Left colon (tissue), 2 donors: ENCODE measurements around the gene PSG1. TPM values are rescaled to one million over a fixed set of nuclear protein-coding genes. Genes with fewer than 3 reads are reported as not detected.
"Not testable (repeated sequence)": the region's sequence is repeated elsewhere in the genome, so short reads cannot be mapped to it uniquely, and the experiment has no call there.

ENCODE experiments used
- ATAC-seq: fragments of 200-7000 bp; cut with Tn5 transposase; one replicate; pipeline ENCODE4 v1.9.1; 2020; ENCODE audit warnings: mild to moderate bottlenecking, moderate library complexity
- DNase-seq, 2 donors: peaks; one replicate each; pipeline ENCODE4 v3.0.0-alpha.2; 2020
- intact Hi-C, 2 donors: fragments of 100-400 bp; cut with DNase I in 1 of 2; cut with micrococcal nuclease in 1 of 2; formaldehyde crosslinking; loops; one replicate each; pipeline versions ENCODE4 v1.11.2 to v1.14.0; 2022; cut with DNase I, micrococcal nuclease
- total RNA-seq, 2 donors: library from RNA; stranded (reverse); fragmentation: NEBNext Ultra II Directional; extraction: Animal tissue kit (Norgen Biotek cat#: 25700); gene quantifications; one replicate each; pipeline ENCODE4 v1.2.1, GENCODE V29; 2021
- donor health status: DM: no; HTN: no; CAD: no.
- donor health status: DM: yes; HTN: yes; CAD: no.

Gene PSG1
- total RNA-seq, 2 donors from 2014 or later, result not detected

DNA sequence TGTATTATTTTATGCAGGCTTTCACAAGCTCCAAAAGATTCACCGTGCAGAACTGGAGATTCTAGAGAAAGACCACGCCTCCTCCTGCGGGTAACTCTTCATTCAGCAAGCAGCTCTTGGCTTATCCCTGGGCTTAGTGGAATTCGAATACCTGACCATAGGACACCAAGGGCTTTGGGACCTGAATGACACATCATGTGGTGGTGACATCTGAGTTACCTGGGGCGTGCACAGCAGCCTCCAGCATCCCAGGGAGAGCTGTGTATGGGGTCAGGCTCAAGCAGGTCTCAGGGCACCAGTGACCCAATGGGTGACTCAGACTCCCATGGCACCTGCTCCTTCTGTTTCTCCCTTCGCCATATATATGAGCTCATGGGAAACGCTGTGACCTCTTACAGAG is 10.9 kb upstream of the PSG1 start:
- ATAC-seq, intact Hi-C loops, DNase-seq: not testable (repeated sequence)

DNA sequence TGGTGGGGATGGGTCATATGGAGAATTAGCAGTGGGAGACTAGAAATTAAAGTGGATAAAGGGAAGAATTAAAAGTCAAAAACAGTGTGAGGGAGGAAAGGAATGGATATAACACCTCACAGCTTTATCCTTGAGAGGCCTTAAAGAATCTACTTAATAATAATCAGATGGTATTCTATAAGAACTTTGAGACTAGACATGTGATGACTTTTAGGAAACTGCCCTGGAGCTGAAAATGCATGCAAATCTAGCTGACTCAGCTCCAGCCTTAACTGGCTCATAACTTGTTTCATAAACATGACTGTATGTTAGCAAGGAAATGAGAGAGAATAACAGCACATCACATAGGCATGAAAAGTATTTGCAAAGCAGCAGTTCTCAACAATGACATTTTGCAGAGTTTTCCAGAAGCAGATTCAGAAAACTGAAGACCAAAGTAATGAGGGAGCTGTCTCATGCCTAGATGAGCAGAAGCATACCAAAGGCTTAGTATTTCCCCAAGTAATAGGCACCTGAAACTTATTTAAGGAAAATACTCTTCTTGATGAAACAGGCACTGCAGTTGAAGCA is 8.4 kb upstream of the PSG1 start:
- ATAC-seq, DNase-seq, intact Hi-C loops: not testable (repeated sequence)

DNA sequence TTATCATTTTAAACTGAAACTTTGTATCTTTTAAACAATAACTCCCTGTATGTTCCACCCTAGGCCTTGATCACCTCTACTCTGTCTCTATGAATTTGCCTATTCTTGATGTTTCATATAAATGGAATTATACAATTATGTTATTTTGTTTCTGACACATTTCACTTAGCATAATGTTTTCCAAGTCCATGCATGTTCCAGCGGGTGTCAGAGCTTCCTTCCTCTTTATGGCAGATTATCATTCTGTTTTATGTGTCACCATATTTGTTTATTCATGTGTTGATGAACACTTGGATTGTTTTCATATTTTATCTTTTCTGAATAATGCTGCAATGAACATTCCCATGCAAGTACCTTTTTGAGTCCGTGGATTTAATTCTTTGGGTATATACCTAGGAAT is 3.2 kb upstream of the PSG1 start:
- intact Hi-C loops, ATAC-seq, DNase-seq: not testable (repeated sequence)

DNA sequence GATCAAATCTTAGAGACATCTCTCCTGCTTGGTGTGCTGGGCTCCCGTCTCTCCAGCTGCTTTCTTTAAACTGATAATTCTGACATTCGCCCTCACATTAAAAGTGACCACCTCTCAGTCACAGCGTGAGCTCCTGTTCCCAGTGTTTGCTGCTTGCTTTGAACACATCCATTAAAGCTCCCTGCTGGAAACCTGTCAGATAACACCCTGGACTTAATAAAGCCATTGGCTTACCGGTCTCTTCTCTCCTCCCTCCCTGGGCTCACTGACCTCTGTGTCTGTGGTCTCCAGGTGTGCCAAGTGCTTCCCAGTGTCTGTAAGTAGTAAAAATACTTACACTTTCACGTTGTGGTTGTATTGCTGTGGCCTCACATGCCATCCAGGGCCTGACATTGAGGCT is 2.5 kb upstream of the PSG1 start:
- ATAC-seq, intact Hi-C loops, DNase-seq: not testable (repeated sequence)

DNA sequence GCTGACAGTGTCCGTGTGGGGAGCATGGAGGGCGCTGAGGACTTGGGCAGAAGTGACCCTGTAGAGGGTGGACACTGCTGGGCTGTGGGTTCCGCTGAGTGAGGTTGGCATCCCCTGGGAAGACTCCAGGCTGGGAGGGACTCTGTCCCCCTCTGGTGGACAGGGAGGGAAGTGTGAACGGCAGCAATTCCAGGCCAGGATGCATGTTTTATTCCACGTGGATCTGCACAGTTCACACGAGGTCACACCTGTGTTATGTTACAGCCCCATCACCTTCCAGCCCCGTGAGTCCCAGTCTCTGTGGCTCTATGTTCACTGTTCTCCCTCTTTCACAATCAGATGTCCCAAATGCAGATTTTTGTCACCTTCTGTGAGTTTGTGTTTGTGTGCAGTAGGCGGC is 1.8 kb upstream of the PSG1 start:
- DNase-seq, intact Hi-C loops, ATAC-seq: not testable (repeated sequence)

DNA sequence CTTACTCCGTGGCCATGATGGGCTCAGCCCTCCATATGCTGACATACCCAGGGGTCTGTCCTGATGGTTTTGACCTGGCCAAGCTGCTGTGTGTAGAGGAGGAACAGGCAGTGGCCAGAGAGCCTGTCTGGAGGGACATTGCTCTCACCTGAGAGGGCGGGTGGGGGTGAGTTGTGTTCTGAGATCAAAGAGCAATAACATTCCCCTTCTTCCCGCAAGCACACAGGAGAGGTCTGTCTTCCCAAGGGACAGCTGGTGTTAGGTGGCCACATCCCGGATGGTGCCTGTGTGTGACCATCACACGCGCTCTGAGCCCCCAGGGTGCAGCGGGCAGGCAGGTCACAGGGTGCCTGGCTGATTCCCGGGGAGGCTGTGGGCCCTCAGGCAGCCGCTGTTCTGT is 1.1 kb upstream of the PSG1 start:
- not testable (repeated sequence) for ATAC-seq, DNase-seq

DNA sequence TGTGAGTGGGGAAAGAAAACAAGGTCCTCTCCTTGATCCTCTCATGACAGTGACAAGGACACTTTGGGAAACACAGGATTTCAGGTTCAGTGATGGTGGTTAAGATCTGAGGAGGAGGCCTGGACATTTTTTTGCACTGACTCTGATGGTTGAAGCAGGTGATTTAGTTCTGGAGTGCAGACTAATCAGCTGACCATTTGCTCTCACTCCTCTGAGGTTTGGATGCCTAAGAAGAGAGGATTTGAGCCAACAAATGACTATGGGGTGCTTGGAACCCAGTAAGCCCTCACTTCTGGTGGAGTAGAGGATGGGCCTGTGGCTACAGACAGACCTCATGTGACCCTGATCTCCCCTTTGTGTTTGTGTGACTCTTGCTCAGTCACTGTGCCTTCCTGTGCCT is 2.9 kb downstream of the PSG1 start:
- intact Hi-C loops, ATAC-seq, DNase-seq: not testable (repeated sequence)

More for the DNA sequence above, 1.1 kb upstream of the PSG1 start:
- intact Hi-C loops, result not testable (repeated sequence)

DNA sequence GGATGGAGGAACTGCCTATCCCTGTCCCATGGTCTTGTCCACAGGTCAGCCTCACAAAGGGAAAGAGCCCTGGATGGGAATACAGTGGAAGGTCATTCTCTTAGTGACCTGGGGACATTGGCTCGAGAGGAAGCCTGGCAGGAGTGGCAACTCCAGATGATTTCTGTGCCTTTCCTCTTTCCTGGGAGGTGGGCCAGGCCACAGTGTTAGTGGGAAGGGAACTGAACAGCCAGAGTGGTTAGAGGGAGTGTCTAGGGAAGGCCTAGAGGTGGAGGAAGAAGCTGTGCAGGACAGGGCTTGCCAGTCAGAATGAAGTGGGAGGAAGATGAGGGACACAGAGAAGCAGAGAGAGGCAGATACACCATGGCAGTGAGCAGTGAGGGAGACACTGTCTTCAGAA is 3.6 kb downstream of the PSG1 start:
- ATAC-seq, intact Hi-C loops, DNase-seq: not testable (repeated sequence)

DNA sequence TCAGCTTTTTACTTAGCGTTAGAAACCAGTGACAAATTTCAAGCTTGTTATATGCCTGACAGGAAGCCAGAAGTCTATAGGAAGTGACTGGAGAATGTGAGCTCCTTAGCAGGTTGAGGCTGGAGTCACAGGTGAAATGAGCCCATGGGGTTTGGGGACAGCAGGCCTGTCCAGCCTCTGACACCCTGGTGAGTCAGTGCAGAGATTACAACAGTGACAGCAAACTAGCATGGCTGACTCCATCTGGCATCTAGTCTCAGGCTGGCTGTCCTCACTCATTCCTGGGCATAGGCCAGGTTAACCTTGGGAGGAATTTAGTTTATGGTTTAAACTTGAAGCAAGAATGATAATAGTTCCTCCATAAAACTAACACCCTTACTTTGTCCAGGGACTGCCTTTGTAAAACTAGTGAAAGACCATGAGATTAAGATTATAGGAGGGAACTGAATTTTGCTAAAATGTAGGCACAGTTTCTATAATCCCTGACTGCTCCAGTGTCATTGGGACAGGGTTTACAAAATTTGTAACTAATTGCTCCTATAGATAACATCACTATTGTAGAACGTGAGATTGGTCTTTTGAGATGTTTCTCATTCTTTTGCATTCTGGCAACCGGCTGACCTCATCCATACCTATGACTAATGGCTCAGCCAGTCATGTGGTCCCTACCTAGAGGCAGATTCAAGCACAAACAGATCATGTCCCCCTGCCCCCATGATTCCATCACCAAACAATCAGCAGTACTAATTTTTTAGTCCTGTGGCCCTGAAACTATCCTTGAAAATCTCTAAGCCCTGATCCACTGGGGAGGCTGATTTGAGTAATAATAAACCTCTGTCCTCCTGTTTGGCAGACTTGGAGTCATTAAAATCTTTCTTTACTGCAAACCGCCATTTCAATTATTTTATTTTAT is 4.4 kb downstream of the PSG1 start:
- intact Hi-C loops, DNase-seq, ATAC-seq: not testable (repeated sequence)

DNA sequence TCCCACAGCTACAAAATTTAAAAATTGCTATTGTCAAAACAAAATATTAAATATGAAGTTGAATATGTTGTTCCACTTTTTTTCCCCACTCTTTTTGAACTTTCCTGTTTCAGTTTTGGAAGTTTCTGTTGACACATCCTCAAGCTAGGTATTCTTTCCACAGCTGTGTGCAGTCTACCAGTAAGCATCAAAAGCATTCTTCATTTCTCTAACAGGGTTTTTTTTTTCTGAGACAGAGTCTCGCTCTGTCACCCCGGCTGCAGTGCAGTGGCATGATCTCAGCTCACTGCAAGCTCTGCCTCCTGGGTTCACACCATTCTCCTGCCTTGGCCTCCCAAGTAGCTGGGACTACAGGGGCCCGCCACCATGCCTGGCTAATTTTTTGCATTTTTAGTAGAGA is 5.4 kb downstream of the PSG1 start:
- DNase-seq, ATAC-seq, intact Hi-C loops: not testable (repeated sequence)

DNA sequence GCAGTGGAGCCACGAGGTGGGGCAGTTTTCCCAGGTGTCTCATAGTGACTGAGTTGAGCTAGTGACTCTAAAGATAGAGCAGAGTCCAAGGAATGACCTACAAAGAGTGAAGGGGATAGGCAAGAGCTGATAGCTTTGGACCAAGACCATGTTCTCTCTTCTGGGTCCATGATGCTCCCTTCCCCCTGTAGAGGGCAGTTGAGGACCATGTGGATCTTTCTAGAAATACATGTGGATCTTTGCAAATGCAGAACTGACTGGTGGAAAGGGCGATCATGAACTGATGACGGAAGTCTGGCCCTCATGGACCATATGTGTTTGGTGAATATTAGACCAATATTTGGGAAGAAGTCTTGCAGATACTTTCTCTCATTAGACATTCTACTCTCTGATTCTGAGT is 6.9 kb downstream of the PSG1 start:
- intact Hi-C loops, result no loop called here
- DNase-seq (no peak), ATAC-seq (no peak)

DNA sequence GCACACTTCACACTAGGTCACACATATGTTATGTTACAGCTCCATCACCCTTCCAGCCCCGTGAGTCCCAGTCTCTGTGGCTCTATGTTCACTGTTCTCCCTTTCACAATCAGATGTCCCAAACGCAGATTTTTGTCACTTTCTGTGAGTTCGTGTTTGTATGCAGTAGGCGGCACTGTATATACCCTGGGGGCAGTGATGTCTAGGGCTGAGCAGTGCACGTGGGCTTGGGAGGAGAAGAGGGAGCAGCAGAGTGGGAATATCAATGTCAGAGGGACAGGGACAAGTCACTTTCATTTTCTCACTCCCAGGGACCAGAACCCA is 22.0 kb downstream of the PSG1 start:
- intact Hi-C loops, result no loop called here
- no peak for ATAC-seq
- DNase-seq, result no peak

DNA sequence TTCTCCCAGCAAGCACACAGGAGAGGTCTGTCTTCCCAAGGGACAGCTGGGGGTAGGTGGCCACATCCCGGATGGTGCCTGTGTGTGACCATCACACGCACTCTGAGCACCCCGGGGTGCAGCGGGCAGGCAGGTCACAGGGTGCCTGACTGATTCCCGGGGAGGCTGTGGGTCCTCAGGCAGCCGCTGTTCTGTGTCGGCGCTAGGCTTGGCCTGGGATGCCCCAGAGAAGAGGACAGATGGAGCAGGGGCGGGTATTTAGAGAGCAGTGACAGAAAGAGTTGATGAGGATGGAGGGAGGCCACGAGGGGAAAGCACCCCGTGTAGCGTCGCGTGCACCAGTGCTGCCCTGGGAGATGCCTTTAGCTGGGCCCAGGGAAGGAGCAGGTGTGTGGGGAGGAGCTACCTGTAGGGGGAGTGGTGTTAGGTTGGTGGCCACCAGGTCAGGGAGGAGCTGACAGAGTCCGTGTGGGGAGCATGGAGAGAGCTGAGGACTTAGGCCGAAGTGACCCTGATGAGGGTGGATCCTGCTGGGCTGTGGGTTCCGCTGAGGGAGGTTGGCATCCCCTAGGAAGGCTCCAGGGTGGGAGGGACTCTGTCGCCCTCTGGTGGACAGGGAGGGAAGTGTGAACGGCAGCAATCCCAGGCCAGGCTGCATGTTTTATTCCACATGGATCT is 22.5 kb downstream of the PSG1 start:
- DNase-seq, intact Hi-C loops, ATAC-seq: not testable (repeated sequence)

DNA sequence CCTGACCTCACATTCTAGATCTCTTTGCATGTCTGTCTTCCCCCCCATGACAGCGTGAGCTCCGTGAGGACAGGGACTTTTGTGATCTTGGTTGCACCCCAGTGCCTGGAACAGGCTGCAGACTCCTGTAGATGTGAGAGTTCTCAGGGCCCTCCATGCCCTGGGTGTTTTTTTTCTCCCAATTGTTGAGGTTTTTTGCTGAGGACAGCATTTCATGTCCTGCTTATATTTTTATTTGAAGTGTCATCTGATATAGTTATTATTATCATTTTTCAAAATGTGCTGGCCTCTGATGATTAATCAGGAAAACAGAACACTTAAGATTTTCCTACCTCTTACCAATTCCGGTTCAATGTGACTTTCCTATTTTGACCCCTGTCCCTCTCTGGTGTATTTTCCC is 24.8 kb downstream of the PSG1 start:
- DNase-seq, intact Hi-C loops: not testable (repeated sequence)

DNA sequence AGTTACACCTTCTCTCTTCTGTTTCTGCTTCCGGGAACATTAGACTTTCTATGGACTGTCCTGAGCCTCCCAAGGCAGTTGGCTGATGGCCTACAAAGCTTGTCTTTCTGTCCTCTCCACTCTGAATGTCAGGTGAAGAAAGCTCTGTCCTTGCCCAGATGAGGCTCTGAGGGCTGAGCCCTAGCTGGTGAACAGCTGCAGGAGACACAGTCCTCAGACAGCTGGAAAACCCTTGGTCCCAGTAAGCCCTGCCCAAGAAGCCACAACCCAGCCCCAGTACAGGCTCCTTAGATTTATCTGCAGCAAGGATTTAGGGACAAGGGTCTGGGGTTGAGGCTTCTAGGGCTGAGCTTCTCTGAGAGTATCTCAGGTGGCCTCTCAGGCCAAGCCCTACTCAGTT is 26.3 kb downstream of the PSG1 start:
- ATAC-seq, intact Hi-C loops, DNase-seq: not testable (repeated sequence)

More for the DNA sequence above, 24.8 kb downstream of the PSG1 start:
- ATAC-seq, result not testable (repeated sequence)

DNA sequence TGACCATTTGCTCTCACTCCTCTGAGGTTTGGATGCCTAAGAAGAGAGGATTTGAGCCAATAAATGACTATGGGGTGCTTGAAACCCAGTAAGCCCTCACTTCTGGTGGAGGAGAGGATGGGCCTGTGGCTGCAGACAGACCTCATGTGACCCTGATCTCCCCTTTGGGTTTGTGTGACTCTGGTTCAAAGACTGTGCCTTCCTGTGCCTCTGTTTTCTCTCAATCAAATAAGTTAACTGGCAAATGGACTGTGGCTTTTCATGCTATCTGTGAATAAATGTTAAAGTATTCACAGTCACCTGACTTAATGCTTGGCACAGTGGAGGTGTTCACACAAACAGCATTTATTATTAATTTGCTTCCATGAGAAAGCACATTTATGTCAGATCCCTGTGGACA is 26.7 kb downstream of the PSG1 start:
- ATAC-seq, intact Hi-C loops, DNase-seq: not testable (repeated sequence)

DNA sequence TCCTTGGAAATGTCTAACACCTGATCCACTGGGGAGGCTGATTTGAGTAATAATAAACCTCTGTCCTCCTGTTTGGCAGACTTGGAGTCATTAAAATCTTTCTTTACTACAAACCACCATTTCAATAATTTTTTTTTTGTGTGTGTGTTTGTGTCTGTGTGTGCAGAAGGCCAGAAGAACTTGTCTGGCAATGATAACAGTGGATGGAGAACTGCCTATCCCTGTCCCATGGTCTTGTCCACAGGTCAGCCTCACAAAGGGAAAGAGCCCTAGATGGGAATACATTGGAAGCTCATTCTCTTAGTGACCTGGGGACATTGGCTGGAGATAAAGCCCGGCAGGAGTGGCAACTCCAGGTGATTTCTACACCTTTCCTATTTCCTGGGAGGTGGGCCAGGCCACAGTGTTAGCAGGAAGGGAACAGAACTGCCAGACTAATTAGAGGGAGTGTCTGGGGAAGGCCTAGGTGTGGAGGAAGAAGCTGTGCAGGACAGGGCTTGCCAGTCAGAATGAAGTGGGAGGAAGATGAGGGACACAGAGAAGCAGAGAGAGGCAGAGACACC is 27.7 kb downstream of the PSG1 start:
- intact Hi-C loops, ATAC-seq, DNase-seq: not testable (repeated sequence)

DNA sequence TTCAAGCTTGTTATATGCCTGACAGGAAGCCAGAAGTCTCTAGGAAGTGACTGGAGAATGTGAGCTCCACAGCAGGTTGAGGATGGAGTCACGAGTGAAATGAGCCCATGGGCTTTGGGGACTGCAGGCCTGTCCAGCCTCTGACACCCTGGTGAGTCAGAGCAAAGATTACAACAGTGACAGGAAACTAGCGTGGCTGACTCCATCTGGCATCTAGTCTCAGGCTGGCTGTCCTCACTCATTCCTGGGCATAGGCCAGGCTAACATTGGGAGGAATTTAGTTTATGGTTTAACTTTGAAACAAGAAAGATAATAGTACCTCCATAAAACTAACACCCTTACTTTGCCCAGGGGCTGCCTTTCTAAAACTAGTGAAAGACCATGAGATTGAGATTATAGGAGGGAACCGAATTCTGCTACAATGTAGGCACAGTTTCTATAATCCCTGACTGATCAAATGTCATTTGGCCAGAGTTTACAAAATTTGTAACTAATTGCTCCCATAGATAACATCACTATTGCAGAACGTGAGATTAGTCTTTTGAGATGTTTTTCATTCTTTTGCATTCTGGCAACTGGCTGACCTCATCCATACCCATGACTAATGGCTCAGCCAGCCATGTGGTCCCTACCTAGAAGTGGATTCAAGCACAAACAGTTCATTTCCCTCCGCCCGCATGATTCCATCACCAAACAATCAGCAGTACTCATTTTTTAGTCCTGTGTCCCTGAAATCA is 28.4 kb downstream of the PSG1 start:
- no peak for DNase-seq
- no peak for ATAC-seq
- intact Hi-C loops, result no loop called here
